ENCODE results near the gene KCNK4. TPM values are rescaled to one million over a fixed set of nuclear protein-coding genes. Genes with fewer than 3 reads are reported as not detected.

Gene KCNK4
- total and polyA plus RNA-seq, 12 donors: 0.10 to 0.54 TPM; not detected in 10

- H3K4me3 ChIP-seq: peak overlapping the region in 1 of 4 donors; percentile 41
- no peaks in the 10 kb centered on the region for H3K9me3 ChIP-seq (replicated peaks in 1 of 3)
- TF ChIP-seq, protein P1, sequence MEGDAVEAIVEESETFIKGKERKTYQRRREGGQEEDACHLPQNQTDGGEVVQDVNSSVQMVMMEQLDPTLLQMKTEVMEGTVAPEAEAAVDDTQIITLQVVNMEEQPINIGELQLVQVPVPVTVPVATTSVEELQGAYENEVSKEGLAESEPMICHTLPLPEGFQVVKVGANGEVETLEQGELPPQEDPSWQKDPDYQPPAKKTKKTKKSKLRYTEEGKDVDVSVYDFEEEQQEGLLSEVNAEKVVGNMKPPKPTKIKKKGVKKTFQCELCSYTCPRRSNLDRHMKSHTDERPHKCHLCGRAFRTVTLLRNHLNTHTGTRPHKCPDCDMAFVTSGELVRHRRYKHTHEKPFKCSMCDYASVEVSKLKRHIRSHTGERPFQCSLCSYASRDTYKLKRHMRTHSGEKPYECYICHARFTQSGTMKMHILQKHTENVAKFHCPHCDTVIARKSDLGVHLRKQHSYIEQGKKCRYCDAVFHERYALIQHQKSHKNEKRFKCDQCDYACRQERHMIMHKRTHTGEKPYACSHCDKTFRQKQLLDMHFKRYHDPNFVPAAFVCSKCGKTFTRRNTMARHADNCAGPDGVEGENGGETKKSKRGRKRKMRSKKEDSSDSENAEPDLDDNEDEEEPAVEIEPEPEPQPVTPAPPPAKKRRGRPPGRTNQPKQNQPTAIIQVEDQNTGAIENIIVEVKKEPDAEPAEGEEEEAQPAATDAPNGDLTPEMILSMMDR (IDR thresholded peaks at IDR 0.05): no peak
- TF ChIP-seq POLR2A (IDR thresholded peaks at IDR 0.05): no peak
- DNase-seq: peak in 1 of 7 donors; percentile 57
- WGBS, 4 donors: 39 to 65% (median 56%) methylated on average over 4 to 5 of the region's 5 CpGs
- H3K4me1 ChIP-seq (replicated peaks in 1 of 2): peaks cover 28 to 45% of the 10 kb centered on the region in 2 donors
- peaks cover 13% of the 10 kb centered on the region for H3K27me3 ChIP-seq
- intact Hi-C loops (cut with DNase I): no loop called here
- no peaks in the 10 kb centered on the region for H3K36me3 ChIP-seq (replicated peaks in 1 of 2)
- H3K27ac ChIP-seq: peak overlapping the region in 4 of 5 donors; percentile 88 to 95 (median 91)
Observed at GRCh38 chr11:64304032-64304315, 12.9 kb downstream of the KCNK4 start.

DNA sequence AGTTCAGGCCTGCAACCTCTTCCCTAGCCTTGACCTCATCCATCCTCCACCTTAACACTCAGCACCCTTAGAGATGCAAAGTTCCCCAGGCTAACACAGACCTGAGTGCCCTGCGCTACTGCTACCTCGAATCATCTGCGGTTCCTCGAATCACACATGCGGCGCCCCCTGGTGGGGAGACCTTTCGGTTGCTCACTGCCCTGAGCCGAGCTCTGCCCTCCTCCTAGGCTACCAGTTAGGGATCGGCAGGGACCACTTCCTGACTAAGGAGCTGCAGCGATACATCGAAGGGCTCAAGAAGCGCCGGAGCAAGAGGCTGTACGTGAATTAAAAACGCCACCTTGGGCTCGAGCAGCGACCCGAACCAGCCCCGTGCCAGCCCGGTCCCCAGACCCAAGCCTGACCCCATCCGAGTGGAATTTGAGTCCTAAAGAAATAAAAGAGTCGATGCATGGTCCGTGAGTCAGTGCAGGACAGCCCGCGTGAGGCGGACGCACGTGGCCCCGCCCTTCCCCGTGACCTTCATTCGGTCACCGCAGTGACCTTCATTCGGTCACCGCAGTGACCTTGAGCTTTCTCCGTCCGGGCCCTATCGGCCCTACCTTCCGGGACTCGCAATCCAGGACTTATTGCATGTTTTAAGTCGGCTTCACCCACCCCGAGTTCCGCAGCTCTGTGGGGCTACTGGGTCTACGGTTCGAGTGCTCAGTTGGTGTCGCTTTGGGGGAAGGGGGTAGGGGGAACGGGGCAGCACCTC, 13.4 kb downstream of the KCNK4 start:
- WGBS, 4 donors: 0 to 1% (median 1%) methylated on average over 18 to 46 of the region's 46 CpGs
- intact Hi-C loops (cut with DNase I): no loop called here

GRCh38 chr11:64305075-64305690, 14.1 kb downstream of the KCNK4 start, which contains the start of gene ESRRA:
Gene ESRRA, plus strand, starts transcription at chr11:64305524. Its CDS starts 1,656 bp downstream, at chr11:64307180.
- peak; percentile 99 to 100 (median 100) for DNase-seq
- Histone ChIP-seq H3K36me3 (replicated peaks in 1 of 2) (no peaks in the 10 kb centered on the region), H3K4me3 (peak within 1 kb of the TSS; percentile 41 to 91 (median 62)), H3K27me3 (peaks cover 1% of the 10 kb centered on the region), H3K4me1 (replicated peaks in 1 of 2) (peaks cover 16 to 33% of the 10 kb centered on the region in 2 donors), H3K27ac (peak within 1 kb of the TSS; percentile 88 to 96 (median 90)), H3K9me3 (replicated peaks in 1 of 3) (no peaks in the 10 kb centered on the region)
- WGBS, 4 donors: 0 to 1% (median 0%) methylated on average over 11 to 79 of the region's 81 CpGs
- intact Hi-C loops (cut with DNase I): no loop called here
- peak; percentile 56 to 77 for TF ChIP-seq POLR2A (IDR thresholded peaks at IDR 0.05)
- TF ChIP-seq, protein P1 (IDR thresholded peaks at IDR 0.05): no peak

More for the DNA sequence above, 13.4 kb downstream of the KCNK4 start:
- peaks cover 8% of the 10 kb centered on the region for H3K27me3 ChIP-seq
- TF ChIP-seq, protein P1 (IDR thresholded peaks at IDR 0.05): peak; percentile 79 to 94 (median 88)
- TF ChIP-seq POLR2A (IDR thresholded peaks at IDR 0.05): peak in 1 of 2 donors; percentile 57
- peaks cover 23 to 40% of the 10 kb centered on the region in 2 donors for H3K4me1 ChIP-seq (replicated peaks in 1 of 2)
- H3K27ac ChIP-seq: peak overlapping the region; percentile 88 to 95 (median 90)
- H3K9me3 ChIP-seq (replicated peaks in 1 of 3): no peaks in the 10 kb centered on the region
- DNase-seq: peak; percentile 89 to 97 (median 95)
- H3K36me3 ChIP-seq (replicated peaks in 1 of 2): no peaks in the 10 kb centered on the region
- peak overlapping the region in 3 of 4 donors; percentile 41 to 91 (median 48) for H3K4me3 ChIP-seq

Data from adrenal gland (tissue), 12 donors.